ENCODE measurements around the gene SAXO1. TPM values are rescaled to one million over a fixed set of nuclear protein-coding genes. Genes with fewer than 3 reads are reported as not detected.
"Not testable (repeated sequence)": the region's sequence is repeated elsewhere in the genome, so short reads cannot be mapped to it uniquely, and the experiment has no call there.

The SAXO1 gene
- total RNA-seq, 1 experiment from 2014 or later = 0.20 TPM

GRCh38 chr9:19026375-19026774 is 6.6 kb downstream of the SAXO1 start:
- Mint-ChIP-seq H3K27ac (ENCODE audit: unreplicated experiment) (no peak overlapping the region), H3K27me3 (ENCODE audit: insufficient read depth, unreplicated experiment) (peaks cover 15% of the 10 kb centered on the region), H3K9me3 (ENCODE audit: unreplicated experiment) (no peaks in the 10 kb centered on the region), H3K36me3 (ENCODE audit: insufficient read depth, unreplicated experiment) (no peaks in the 10 kb centered on the region), H3K4me3 (ENCODE audit: unreplicated experiment) (no peak overlapping the region), H3K4me1 (ENCODE audit: low read depth, unreplicated experiment) (no peaks in the 10 kb centered on the region)
- TF ChIP-seq, protein P1, sequence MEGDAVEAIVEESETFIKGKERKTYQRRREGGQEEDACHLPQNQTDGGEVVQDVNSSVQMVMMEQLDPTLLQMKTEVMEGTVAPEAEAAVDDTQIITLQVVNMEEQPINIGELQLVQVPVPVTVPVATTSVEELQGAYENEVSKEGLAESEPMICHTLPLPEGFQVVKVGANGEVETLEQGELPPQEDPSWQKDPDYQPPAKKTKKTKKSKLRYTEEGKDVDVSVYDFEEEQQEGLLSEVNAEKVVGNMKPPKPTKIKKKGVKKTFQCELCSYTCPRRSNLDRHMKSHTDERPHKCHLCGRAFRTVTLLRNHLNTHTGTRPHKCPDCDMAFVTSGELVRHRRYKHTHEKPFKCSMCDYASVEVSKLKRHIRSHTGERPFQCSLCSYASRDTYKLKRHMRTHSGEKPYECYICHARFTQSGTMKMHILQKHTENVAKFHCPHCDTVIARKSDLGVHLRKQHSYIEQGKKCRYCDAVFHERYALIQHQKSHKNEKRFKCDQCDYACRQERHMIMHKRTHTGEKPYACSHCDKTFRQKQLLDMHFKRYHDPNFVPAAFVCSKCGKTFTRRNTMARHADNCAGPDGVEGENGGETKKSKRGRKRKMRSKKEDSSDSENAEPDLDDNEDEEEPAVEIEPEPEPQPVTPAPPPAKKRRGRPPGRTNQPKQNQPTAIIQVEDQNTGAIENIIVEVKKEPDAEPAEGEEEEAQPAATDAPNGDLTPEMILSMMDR (IDR thresholded peaks at IDR 0.05; ENCODE audit: insufficient read depth in 1 of 2, low read depth in 1 of 2, low read length in 1 of 2, severe bottlenecking in 1 of 2, unreplicated experiment in 1 of 2) = no peak
- ChIA-PET CTCF (no interaction called here), POLR2A (no interaction called here)
- H3K4me1 ChIP-seq = no peaks in the 10 kb centered on the region
- no peaks in the 10 kb centered on the region for H3K9me3 ChIP-seq
- H3K27me3 ChIP-seq (replicated peaks; ENCODE audit: control insufficient read depth, insufficient read depth, low read length) = no peaks in the 10 kb centered on the region
- intact Hi-C loops (cut with micrococcal nuclease; ENCODE audit: unreplicated experiment) = loop anchor here (10.0 kb wide), 1 partner anchor 232 kb away; no protein-coding TSS in a partner anchor
- no peaks in the 10 kb centered on the region for H3K36me3 ChIP-seq (ENCODE audit: control insufficient read depth, insufficient read depth, low read length)
- no peak for DNase-seq
- no peak overlapping the region for H3K4me3 ChIP-seq (ENCODE audit: low read depth, low read length)
- BruUV-seq (replicated peaks) = no TSS peak

GRCh38 chr9:19023078-19023477 is 9.9 kb downstream of the SAXO1 start:
- DNase-seq = no peak
- Mint-ChIP-seq H3K9me3 (ENCODE audit: unreplicated experiment) (no peaks in the 10 kb centered on the region), H3K27ac (ENCODE audit: unreplicated experiment) (no peak overlapping the region), H3K4me3 (ENCODE audit: unreplicated experiment) (no peak overlapping the region), H3K36me3 (ENCODE audit: insufficient read depth, unreplicated experiment) (no peaks in the 10 kb centered on the region), H3K27me3 (ENCODE audit: insufficient read depth, unreplicated experiment) (peaks cover 11% of the 10 kb centered on the region), H3K4me1 (ENCODE audit: low read depth, unreplicated experiment) (no peaks in the 10 kb centered on the region)
- Histone ChIP-seq H3K4me3 (ENCODE audit: low read depth, low read length) (no peak overlapping the region), H3K27me3 (replicated peaks; ENCODE audit: control insufficient read depth, insufficient read depth, low read length) (no peaks in the 10 kb centered on the region), H3K9me3 (no peaks in the 10 kb centered on the region), H3K4me1 (no peaks in the 10 kb centered on the region), H3K36me3 (ENCODE audit: control insufficient read depth, insufficient read depth, low read length) (no peaks in the 10 kb centered on the region)
- TF ChIP-seq, protein P1 (IDR thresholded peaks at IDR 0.05; ENCODE audit: insufficient read depth in 1 of 2, low read depth in 1 of 2, low read length in 1 of 2, severe bottlenecking in 1 of 2, unreplicated experiment in 1 of 2) = no peak
- BruUV-seq (replicated peaks) = no TSS peak
- ChIA-PET CTCF (no interaction called here), POLR2A (no interaction called here)
- intact Hi-C loops (cut with micrococcal nuclease; ENCODE audit: unreplicated experiment) = loop anchor here (10.0 kb wide), 1 partner anchor 228 kb away; no protein-coding TSS in a partner anchor

DNA sequence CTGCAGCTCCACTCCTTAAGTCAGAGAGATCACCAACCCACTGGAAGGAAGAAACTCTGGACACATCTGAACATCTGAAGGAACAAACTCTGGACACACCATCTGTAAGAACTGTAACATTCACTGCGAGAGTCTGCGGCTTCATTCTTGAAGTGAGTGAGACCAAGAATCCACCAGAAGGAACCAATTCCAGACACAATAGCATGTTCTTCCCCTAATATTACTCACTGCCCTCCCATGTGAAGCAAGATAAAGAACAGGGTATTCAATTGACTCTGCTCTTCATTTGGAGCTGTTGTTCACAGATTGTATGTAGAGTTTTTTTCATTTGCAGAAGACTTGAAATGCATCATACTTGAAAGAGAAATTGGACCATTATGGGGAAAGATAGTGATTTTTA is 10.8 kb downstream of the SAXO1 start:
- no peak overlapping the region for H3K4me3 Mint-ChIP-seq (ENCODE audit: unreplicated experiment)
- intact Hi-C loops (cut with micrococcal nuclease; ENCODE audit: unreplicated experiment) = loop anchor here (10.0 kb wide), 1 partner anchor 227 kb away; no protein-coding TSS in a partner anchor
- H3K27me3 Mint-ChIP-seq (ENCODE audit: insufficient read depth, unreplicated experiment) = peaks cover 11% of the 10 kb centered on the region
- Histone ChIP-seq H3K4me1 (no peaks in the 10 kb centered on the region), H3K9me3 (no peaks in the 10 kb centered on the region), H3K36me3 (ENCODE audit: control insufficient read depth, insufficient read depth, low read length) (no peaks in the 10 kb centered on the region), H3K4me3 (ENCODE audit: low read depth, low read length) (no peak overlapping the region), H3K27me3 (replicated peaks; ENCODE audit: control insufficient read depth, insufficient read depth, low read length) (no peaks in the 10 kb centered on the region)
- no peaks in the 10 kb centered on the region for H3K36me3 Mint-ChIP-seq (ENCODE audit: insufficient read depth, unreplicated experiment)
- no peaks in the 10 kb centered on the region for H3K4me1 Mint-ChIP-seq (ENCODE audit: low read depth, unreplicated experiment)
- DNase-seq = no peak
- ChIA-PET CTCF (no interaction called here), POLR2A (no interaction called here)
- H3K27ac Mint-ChIP-seq (ENCODE audit: unreplicated experiment) = no peak overlapping the region
- no peaks in the 10 kb centered on the region for H3K9me3 Mint-ChIP-seq (ENCODE audit: unreplicated experiment)
- TF ChIP-seq, protein P1 (IDR thresholded peaks at IDR 0.05; ENCODE audit: insufficient read depth in 1 of 2, low read depth in 1 of 2, low read length in 1 of 2, severe bottlenecking in 1 of 2, unreplicated experiment in 1 of 2) = no peak
- BruUV-seq (replicated peaks) = no TSS peak

GRCh38 chr9:19021649-19022048 is 11.4 kb downstream of the SAXO1 start:
- peaks cover 11% of the 10 kb centered on the region for H3K27me3 Mint-ChIP-seq (ENCODE audit: insufficient read depth, unreplicated experiment)
- POLR2A ChIA-PET; H3K4me3 Mint-ChIP-seq (ENCODE audit: unreplicated experiment); H3K27ac Mint-ChIP-seq (ENCODE audit: unreplicated experiment); H3K9me3 Mint-ChIP-seq (ENCODE audit: unreplicated experiment); BruUV-seq (replicated peaks); H3K4me1 Mint-ChIP-seq (ENCODE audit: low read depth, unreplicated experiment); H3K9me3 ChIP-seq; DNase-seq; H3K4me3 ChIP-seq (ENCODE audit: low read depth, low read length); H3K36me3 Mint-ChIP-seq (ENCODE audit: insufficient read depth, unreplicated experiment); H3K4me1 ChIP-seq; H3K36me3 ChIP-seq (ENCODE audit: control insufficient read depth, insufficient read depth, low read length); H3K27me3 ChIP-seq (replicated peaks; ENCODE audit: control insufficient read depth, insufficient read depth, low read length): not testable (repeated sequence)
- CTCF ChIA-PET = interaction anchor here (0.5 kb wide), 1 partner anchor 281 kb away, joined by 3 read pairs; no protein-coding TSS in a partner anchor
- intact Hi-C loops (cut with micrococcal nuclease; ENCODE audit: unreplicated experiment) = loop anchor here (10.0 kb wide), 1 partner anchor 227 kb away; no protein-coding TSS in a partner anchor

Measured in Caco-2 (cell line).